ENCODE measurements around the gene ADAMTS18. TPM values are rescaled to one million over a fixed set of nuclear protein-coding genes. Genes with fewer than 3 reads are reported as not detected.

Gene ADAMTS18
- total RNA-seq, 1 experiment from 2014 or later = not detected

GRCh38 chr16:77402672-77403071 lies 32.2 kb downstream of the ADAMTS18 start:
- TF ChIP-seq EZH2phosphoT487 (IDR thresholded peaks at IDR 0.05; ENCODE audit: borderline replicate concordance, low read length) (no peak), CTCF (conservative IDR thresholded peaks at IDR 0.05; ENCODE audit: low read depth, low read length) (no peak), EZH2 (IDR thresholded peaks at IDR 0.05; ENCODE audit: low read length, unreplicated experiment) (no peak)

GRCh38 chr16:77402118-77402517 lies 32.7 kb downstream of the ADAMTS18 start:
- Histone ChIP-seq H3K79me2 (ENCODE audit: low read length) (no peaks in the 10 kb centered on the region), H2AFZ (ENCODE audit: low read length) (no peak overlapping the region), H3K4me3 (ENCODE audit: low read length) (no peak overlapping the region), H3K27me3 (ENCODE audit: low read length) (0 out of 2 replicates have a peak, but pooled peaks cover 4% of the 10 kb centered on the region), H3K4me2 (ENCODE audit: low read length) (no peak overlapping the region), H4K20me1 (ENCODE audit: low read length) (no peaks in the 10 kb centered on the region), H3K4me1 (ENCODE audit: insufficient read depth, low read length) (no peaks in the 10 kb centered on the region), H3K9ac (ENCODE audit: low read length) (no peak overlapping the region), H3F3A (ENCODE audit: low read length, unreplicated experiment) (no peaks in the 10 kb centered on the region), H3K27ac (ENCODE audit: low read length) (no peak overlapping the region), H3K9me2 (replicated peaks; ENCODE audit: low read length) (no peaks in the 10 kb centered on the region), H3K36me3 (ENCODE audit: low read depth, low read length) (no peaks in the 10 kb centered on the region; the same call in 1 of the 2 replicates), H3K9me3 (ENCODE audit: low read length) (no peaks in the 10 kb centered on the region)
- ATAC-seq (no peak), DNase-seq (no peak)
- BruUV-seq (replicated peaks) = no TSS peak
- intact Hi-C loops (cut with micrococcal nuclease) = no loop called here
- ChIA-PET POLR2A (ENCODE audit: unreplicated experiment) (no interaction called here), CTCF (no interaction called here)
- no peak for TF ChIP-seq CTCF (conservative IDR thresholded peaks at IDR 0.05; ENCODE audit: low read depth, low read length)
- TF ChIP-seq EZH2 (IDR thresholded peaks at IDR 0.05; ENCODE audit: low read length, unreplicated experiment) = no peak
- no peak for TF ChIP-seq EZH2phosphoT487 (IDR thresholded peaks at IDR 0.05; ENCODE audit: borderline replicate concordance, low read length)

More at GRCh38 chr16:77402672-77403071, 32.2 kb downstream of the ADAMTS18 start:
- no peaks in the 10 kb centered on the region for H3K4me1 ChIP-seq (ENCODE audit: insufficient read depth, low read length)
- no peak overlapping the region for H3K9ac ChIP-seq (ENCODE audit: low read length)
- ChIA-PET POLR2A (ENCODE audit: unreplicated experiment) (no interaction called here), CTCF (no interaction called here)
- 0 out of 2 replicates have a peak, but pooled peaks cover 1% of the 10 kb centered on the region for H3K27me3 ChIP-seq (ENCODE audit: low read length)
- H3K9me3 ChIP-seq (ENCODE audit: low read length) = no peaks in the 10 kb centered on the region
- H4K20me1 ChIP-seq (ENCODE audit: low read length) = no peaks in the 10 kb centered on the region
- no peak for ATAC-seq
- no peak for DNase-seq
- H2AFZ ChIP-seq (ENCODE audit: low read length) = no peak overlapping the region
- H3F3A ChIP-seq (ENCODE audit: low read length, unreplicated experiment) = no peaks in the 10 kb centered on the region
- no TSS peak for BruUV-seq (replicated peaks)
- no peak overlapping the region for H3K27ac ChIP-seq (ENCODE audit: low read length)
- no peaks in the 10 kb centered on the region; the same call in 1 of the 2 replicates for H3K36me3 ChIP-seq (ENCODE audit: low read depth, low read length)
- intact Hi-C loops (cut with micrococcal nuclease) = no loop called here
- no peaks in the 10 kb centered on the region for H3K9me2 ChIP-seq (replicated peaks; ENCODE audit: low read length)
- no peak overlapping the region for H3K4me3 ChIP-seq (ENCODE audit: low read length)
- no peak overlapping the region for H3K4me2 ChIP-seq (ENCODE audit: low read length)
- no peaks in the 10 kb centered on the region for H3K79me2 ChIP-seq (ENCODE audit: low read length)

GRCh38 chr16:77399546-77399945 lies 35.3 kb downstream of the ADAMTS18 start:
- no peak overlapping the region for H3K4me3 ChIP-seq (ENCODE audit: low read length)
- H4K20me1 ChIP-seq (ENCODE audit: low read length) = no peaks in the 10 kb centered on the region
- H3K9ac ChIP-seq (ENCODE audit: low read length) = no peak overlapping the region
- no peaks in the 10 kb centered on the region for H3K36me3 ChIP-seq (ENCODE audit: low read depth, low read length)
- intact Hi-C loops (cut with micrococcal nuclease) = no loop called here
- H3K79me2 ChIP-seq (ENCODE audit: low read length) = no peaks in the 10 kb centered on the region
- H3K9me2 ChIP-seq (replicated peaks; ENCODE audit: low read length) = no peaks in the 10 kb centered on the region
- 0 out of 2 replicates have a peak, but pooled peaks cover 4% of the 10 kb centered on the region for H3K27me3 ChIP-seq (ENCODE audit: low read length)
- POLR2A ChIA-PET (ENCODE audit: unreplicated experiment) = no interaction called here
- no peaks in the 10 kb centered on the region for H3K9me3 ChIP-seq (ENCODE audit: low read length)
- no peak overlapping the region for H3K27ac ChIP-seq (ENCODE audit: low read length)
- no peak for TF ChIP-seq CTCF (conservative IDR thresholded peaks at IDR 0.05; ENCODE audit: low read depth, low read length)
- TF ChIP-seq EZH2 (IDR thresholded peaks at IDR 0.05; ENCODE audit: low read length, unreplicated experiment) = no peak
- TF ChIP-seq EZH2phosphoT487 (IDR thresholded peaks at IDR 0.05; ENCODE audit: borderline replicate concordance, low read length) = no peak
- no peak overlapping the region for H2AFZ ChIP-seq (ENCODE audit: low read length)
- no peaks in the 10 kb centered on the region for H3F3A ChIP-seq (ENCODE audit: low read length, unreplicated experiment)
- no peak overlapping the region for H3K4me2 ChIP-seq (ENCODE audit: low read length)
- H3K4me1 ChIP-seq (ENCODE audit: insufficient read depth, low read length) = no peaks in the 10 kb centered on the region
- no peak for DNase-seq
- no peak for ATAC-seq
- CTCF ChIA-PET = interaction anchor here (0.6 kb wide), 1 partner anchor 365 kb away, joined by 3 read pairs; no protein-coding TSS in a partner anchor
- no TSS peak for BruUV-seq (replicated peaks)
